H9 (cell line): Measurements from ENCODE around the gene KANSL1. TPM values are rescaled to one million over a fixed set of nuclear protein-coding genes. Genes with fewer than 3 reads are reported as not detected.

Experiments
- DNase-seq: peaks from one replicate; pipeline ENCODE4 v3.0.0-alpha.2; 2017
- H2AFZ ChIP-seq: one replicate; pipeline ENCODE4 v1.6.1; 2013; ENCODE audit warnings: mild to moderate bottlenecking, low read length, control low read depth, moderate library complexity
- H2AK5ac ChIP-seq: 2 replicates; pipeline ENCODE4 v1.6.1; 2013; ENCODE audit warnings: low read length, control low read depth, mixed read lengths; ENCODE audit not compliant: insufficient read length
- H2BK120ac ChIP-seq: one replicate; pipeline ENCODE4 v1.6.1; 2013; ENCODE audit warnings: low read depth, mild to moderate bottlenecking, low read length, control low read depth, inconsistent platforms; ENCODE audit not compliant: poor library complexity, severe bottlenecking
- H2BK12ac ChIP-seq: 2 replicates; pipeline ENCODE4 v1.6.1; 2013; ENCODE audit warnings: low read length, control low read depth, mixed read lengths, low read depth; ENCODE audit not compliant: insufficient read length
- H2BK15ac ChIP-seq: 2 replicates; pipeline ENCODE4 v1.6.1; 2013; ENCODE audit warnings: low read depth, low read length, control low read depth
- H2BK20ac ChIP-seq: one replicate; pipeline ENCODE4 v1.6.1; 2013; ENCODE audit warnings: low read depth, mild to moderate bottlenecking, low read length, control low read depth, inconsistent platforms; ENCODE audit not compliant: poor library complexity, severe bottlenecking
- H2BK5ac ChIP-seq: 2 replicates; pipeline ENCODE4 v1.6.1; 2013; ENCODE audit warnings: low read length, control low read depth, mixed read lengths; ENCODE audit not compliant: insufficient read length
- H3K14ac ChIP-seq: 2 replicates; pipeline ENCODE4 v1.6.1; 2013; ENCODE audit warnings: low read length, control low read depth; ENCODE audit not compliant: insufficient read depth
- H3K18ac ChIP-seq: 2 replicates; pipeline ENCODE4 v1.6.1; 2013; ENCODE audit warnings: low read depth, mild to moderate bottlenecking, mixed read lengths, low read length, control low read depth; ENCODE audit not compliant: insufficient read length
- H3K23ac ChIP-seq: 2 replicates; pipeline ENCODE4 v1.6.1; 2013; ENCODE audit warnings: low read length, control low read depth, mixed read lengths, low read depth; ENCODE audit not compliant: insufficient read length
- H3K23me2 ChIP-seq: 2 replicates; pipeline ENCODE4 v1.6.1; 2013; ENCODE audit warnings: low read depth, mild to moderate bottlenecking, mixed read lengths, low read length, control low read depth; ENCODE audit not compliant: insufficient read length, poor library complexity, severe bottlenecking
- H3K27ac ChIP-seq: 2 replicates; pipeline ENCODE4 v1.5.1; 2013; ENCODE audit warnings: low read length, control low read depth, mixed read lengths, low read depth; ENCODE audit not compliant: insufficient read length
- H3K27me3 ChIP-seq: 2 replicates; pipeline ENCODE4 v1.6.1; 2013; ENCODE audit warnings: low read length, control low read depth, inconsistent platforms; ENCODE audit not compliant: insufficient read depth
- H3K4ac ChIP-seq: 2 replicates; pipeline ENCODE4 v1.6.1; 2013; ENCODE audit warnings: low read depth, mild to moderate bottlenecking, control low read depth, inconsistent platforms, low read length, moderate library complexity
- H3K4me1 ChIP-seq: 2 replicates; pipeline ENCODE4 v1.6.1; 2013; ENCODE audit warnings: low read length, control low read depth, inconsistent platforms; ENCODE audit not compliant: insufficient read depth
- H3K4me2 ChIP-seq: 2 replicates; pipeline ENCODE4 v1.6.1; 2013; ENCODE audit warnings: low read length, control low read depth, mixed read lengths; ENCODE audit not compliant: insufficient read length, insufficient read depth
- H3K56ac ChIP-seq: 2 replicates; pipeline ENCODE4 v1.6.1; 2013; ENCODE audit warnings: low read depth, mild to moderate bottlenecking, mixed read lengths, low read length, control low read depth; ENCODE audit not compliant: insufficient read length
- H3K79me1 ChIP-seq: 2 replicates; pipeline ENCODE4 v1.6.1; 2013; ENCODE audit warnings: low read depth, mild to moderate bottlenecking, moderate library complexity, low read length, control low read depth, inconsistent platforms; ENCODE audit not compliant: insufficient read depth, poor library complexity, severe bottlenecking
- H3K79me2 ChIP-seq: 2 replicates; pipeline ENCODE4 v1.6.1; 2013; ENCODE audit warnings: low read length, control low read depth, inconsistent platforms; ENCODE audit not compliant: insufficient read depth
- H3K9ac ChIP-seq: 2 replicates; pipeline ENCODE4 v1.6.1; 2013; ENCODE audit warnings: low read length, control low read depth, mixed read lengths; ENCODE audit not compliant: insufficient read length; ENCODE audit errors: extremely low read depth
- H3K9me3 ChIP-seq: one replicate; pipeline ENCODE4 v1.6.1; 2013; ENCODE audit warnings: low read depth, low read length, inconsistent platforms; ENCODE audit not compliant: control insufficient read depth
- H3T11ph ChIP-seq: one replicate; pipeline ENCODE4 v1.6.1; 2013; ENCODE audit warnings: mild to moderate bottlenecking, low read length, control low read depth, inconsistent platforms
- H4K20me1 ChIP-seq: one replicate; pipeline ENCODE4 v1.6.1; 2013; ENCODE audit not compliant: control insufficient read depth, insufficient read length, insufficient read depth
- H4K5ac ChIP-seq: 2 replicates; pipeline ENCODE4 v1.6.1; 2013; ENCODE audit warnings: low read depth, mild to moderate bottlenecking, mixed read lengths, low read length, control low read depth; ENCODE audit not compliant: insufficient read length
- H4K8ac ChIP-seq: replicated peaks from 2 replicates; pipeline ENCODE4 v1.6.1; 2013; ENCODE audit warnings: low read length, control low read depth, mixed read lengths, low read depth; ENCODE audit not compliant: insufficient read length
- H4K91ac ChIP-seq: 2 replicates; pipeline ENCODE4 v1.6.1; 2013; ENCODE audit warnings: low read depth, mild to moderate bottlenecking, moderate library complexity, mixed read lengths, low read length, control low read depth; ENCODE audit not compliant: insufficient read length
- H3K27ac Mint-ChIP-seq, 3 experiments: 2 replicates in 2 of 3; 3 replicates in 1 of 3; pipeline ENCODE4 v1.8.0; 2020 to 2021; ENCODE audit warnings: mixed read lengths in 3 of 3, mild to moderate bottlenecking in 1 of 3, moderate library complexity in 1 of 3
- H3K27me3 Mint-ChIP-seq: 2 replicates; pipeline ENCODE4 v1.8.0; 2021; ENCODE audit warnings: low read depth, mild to moderate bottlenecking, moderate library complexity, mixed read lengths
- H3K36me3 Mint-ChIP-seq, 3 experiments: 2 replicates in 2 of 3; 3 replicates in 1 of 3; pipeline ENCODE4 v1.8.0; 2020 to 2021; ENCODE audit warnings: low read depth in 3 of 3, mixed read lengths in 3 of 3; ENCODE audit not compliant: insufficient read depth in 1 of 3
- H3K4me1 Mint-ChIP-seq, 2 experiments: 2 replicates each; pipeline ENCODE4 v1.8.0; 2020; ENCODE audit warnings: mixed read lengths in 2 of 2
- H3K4me3 Mint-ChIP-seq, 2 experiments: 2 replicates in 1 of 2; 3 replicates in 1 of 2; pipeline ENCODE4 v1.8.0; 2020 to 2021; ENCODE audit warnings: mild to moderate bottlenecking in 2 of 2, mixed read lengths in 2 of 2, moderate library complexity in 1 of 2
- H3K9me3 Mint-ChIP-seq, 2 experiments: 2 replicates in 1 of 2; 3 replicates in 1 of 2; pipeline ENCODE4 v1.8.0; 2020; ENCODE audit warnings: mild to moderate bottlenecking in 2 of 2, mixed read lengths in 2 of 2, moderate library complexity in 1 of 2
- CTCF ChIP-seq: fragments of 200-600 bp; sonication (generic); conservative IDR thresholded peaks from 3 replicates; pipeline ENCODE4 v1.8.0; 2021; ENCODE audit warnings: antibody characterized with exemption, mild to moderate bottlenecking
- WGBS: extraction: QIAGEN DNeasy Blood & Tissue Kit; methylation state at CpG from one replicate; pipeline ENCODE4 v1.1.7; 2013; ENCODE audit warnings: missing lambda C conversion rate, low lambda C conversion rate, mixed read lengths; ENCODE audit not compliant: insufficient read length; ENCODE audit errors: extremely low coverage; 5-methylcytosine and 5-hydroxymethylcytosine counted together
- total RNA-seq: library from RNA; stranded (reverse); gene quantifications from 2 replicates; pipeline ENCODE4 v1.2.1, GENCODE V29; 2021

Gene KANSL1
- total RNA-seq, 1 experiment from 2014 or later, result 114 TPM

GRCh38 chr17:46216682-46217081, 23.5 kb upstream of the KANSL1 start:
- H3K27ac ChIP-seq, result no peak overlapping the region
- DNase-seq, result no peak
- H3K18ac ChIP-seq, result no peak overlapping the region
- peaks cover 41 to 70% (median 69%) of the 10 kb centered on the region in 3 experiments; a peak in 6 of 7 replicates for H3K36me3 Mint-ChIP-seq
- H3K79me1 ChIP-seq, result no peaks in the 10 kb centered on the region
- no peak overlapping the region for H3K4me2 ChIP-seq
- no peaks in the 10 kb centered on the region for H3K27me3 ChIP-seq
- H2AK5ac ChIP-seq, result no peak overlapping the region
- H3K79me2 ChIP-seq, result peaks cover 5% of the 10 kb centered on the region; the same call in 1 of the 2 replicates
- no peak overlapping the region for H3K9ac ChIP-seq
- no peak for TF ChIP-seq CTCF
- H3K9me3 Mint-ChIP-seq, result no peaks in the 10 kb centered on the region
- H3K23ac ChIP-seq, result no peak overlapping the region
- H3K4me1 ChIP-seq, result no peaks in the 10 kb centered on the region
- peaks cover 4 to 6% of the 10 kb centered on the region in 2 experiments; a peak in 3 of 4 replicates for H3K4me1 Mint-ChIP-seq
- H3K14ac ChIP-seq, result no peak overlapping the region
- no peak overlapping the region for H3K4ac ChIP-seq
- H4K8ac ChIP-seq, result no peak overlapping the region
- no peak overlapping the region for H2BK20ac ChIP-seq
- H2BK12ac ChIP-seq, result no peak overlapping the region
- no peak overlapping the region for H4K91ac ChIP-seq
- WGBS, result no CpG with 5 or more reads among the region's 3 CpGs
- H2BK15ac ChIP-seq, result no peak overlapping the region
- H2BK120ac ChIP-seq, result no peak overlapping the region
- no peak overlapping the region for H3K27ac Mint-ChIP-seq
- no peaks in the 10 kb centered on the region for H3K9me3 ChIP-seq
- H3T11ph ChIP-seq, result no peak overlapping the region
- H2BK5ac ChIP-seq, result no peak overlapping the region
- no peaks in the 10 kb centered on the region for H4K20me1 ChIP-seq
- H2AFZ ChIP-seq, result no peak overlapping the region
- no peak overlapping the region for H4K5ac ChIP-seq
- no peak overlapping the region for H3K56ac ChIP-seq
- H3K23me2 ChIP-seq, result no peaks in the 10 kb centered on the region
- H3K4me3 Mint-ChIP-seq, result no peak overlapping the region
- no peaks in the 10 kb centered on the region for H3K27me3 Mint-ChIP-seq
